GM12801 (cell line): ENCODE results near the gene PRR14L.

Experiments used
- TF ChIP-seq, protein P1 (sequence below): IDR thresholded peaks from one replicate; pipeline ENCODE4 v1.5.1; 2011; ENCODE audit warnings: control low read depth; ENCODE audit not compliant: insufficient read length; ENCODE audit errors: extremely low read depth

PRR14L gene

DNA sequence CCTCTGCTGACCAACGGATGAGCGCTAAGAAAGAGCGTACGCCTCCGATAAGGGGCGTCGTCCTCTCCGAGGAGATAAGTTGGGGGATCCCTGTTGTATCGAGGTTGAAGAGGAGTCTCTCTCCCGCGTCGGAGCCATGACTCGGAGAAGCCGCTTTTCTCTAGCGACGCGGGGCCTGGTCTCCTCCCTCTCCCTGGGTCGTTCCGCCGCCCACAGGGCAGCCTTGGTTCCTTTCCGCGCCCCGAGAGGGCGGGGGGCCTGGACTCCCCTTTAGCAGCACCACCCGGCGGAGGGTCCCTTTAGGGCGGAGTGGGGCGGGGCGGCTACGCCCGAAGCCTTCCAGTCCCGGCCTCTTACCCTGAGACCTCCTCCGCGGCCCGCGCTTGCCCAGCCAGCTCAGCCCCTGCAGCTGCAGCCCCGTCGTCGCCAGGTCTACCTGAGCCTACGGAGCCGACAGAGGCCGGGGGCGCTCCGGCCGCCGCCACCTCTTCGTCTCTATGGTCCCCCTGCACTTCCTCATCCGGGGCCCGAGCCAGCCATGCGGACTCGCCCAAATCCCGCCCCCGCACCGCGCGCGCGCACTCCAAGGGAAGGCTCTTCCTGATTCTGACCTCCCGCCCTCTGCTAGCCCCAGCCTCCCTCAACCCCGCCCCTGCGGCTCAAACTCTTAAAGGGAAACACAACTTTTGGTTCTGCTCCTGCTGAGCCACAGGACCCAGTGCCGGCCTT is at the start of gene PRR14L:
TSS of gene PRR14L (minus strand) at position 497 of the 729 bp plus-strand sequence. CDS start 11,272 bp downstream, outside the sequence.
- TF ChIP-seq, protein P1, sequence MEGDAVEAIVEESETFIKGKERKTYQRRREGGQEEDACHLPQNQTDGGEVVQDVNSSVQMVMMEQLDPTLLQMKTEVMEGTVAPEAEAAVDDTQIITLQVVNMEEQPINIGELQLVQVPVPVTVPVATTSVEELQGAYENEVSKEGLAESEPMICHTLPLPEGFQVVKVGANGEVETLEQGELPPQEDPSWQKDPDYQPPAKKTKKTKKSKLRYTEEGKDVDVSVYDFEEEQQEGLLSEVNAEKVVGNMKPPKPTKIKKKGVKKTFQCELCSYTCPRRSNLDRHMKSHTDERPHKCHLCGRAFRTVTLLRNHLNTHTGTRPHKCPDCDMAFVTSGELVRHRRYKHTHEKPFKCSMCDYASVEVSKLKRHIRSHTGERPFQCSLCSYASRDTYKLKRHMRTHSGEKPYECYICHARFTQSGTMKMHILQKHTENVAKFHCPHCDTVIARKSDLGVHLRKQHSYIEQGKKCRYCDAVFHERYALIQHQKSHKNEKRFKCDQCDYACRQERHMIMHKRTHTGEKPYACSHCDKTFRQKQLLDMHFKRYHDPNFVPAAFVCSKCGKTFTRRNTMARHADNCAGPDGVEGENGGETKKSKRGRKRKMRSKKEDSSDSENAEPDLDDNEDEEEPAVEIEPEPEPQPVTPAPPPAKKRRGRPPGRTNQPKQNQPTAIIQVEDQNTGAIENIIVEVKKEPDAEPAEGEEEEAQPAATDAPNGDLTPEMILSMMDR = no peak

DNA sequence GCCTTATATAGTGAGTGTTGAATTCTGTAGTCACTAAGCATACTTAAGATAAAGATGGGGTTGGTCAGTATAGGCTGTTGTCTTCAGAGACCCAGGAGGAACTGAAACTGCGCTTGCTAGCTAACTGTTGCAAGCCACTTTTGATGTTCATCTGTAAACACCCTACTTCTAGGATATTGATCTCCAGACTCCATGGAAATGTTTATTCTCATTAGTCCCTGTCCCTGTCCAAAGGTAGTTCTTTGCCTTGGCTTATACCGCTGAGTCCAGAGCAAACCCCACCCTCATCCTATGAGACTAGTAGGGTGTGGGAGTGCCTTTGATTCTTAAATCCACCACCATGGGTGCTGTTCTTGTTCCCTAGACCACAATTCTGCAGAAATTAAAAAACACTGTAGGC is 40.3 kb upstream of the PRR14L start:
- TF ChIP-seq, protein P1 = no peak

DNA sequence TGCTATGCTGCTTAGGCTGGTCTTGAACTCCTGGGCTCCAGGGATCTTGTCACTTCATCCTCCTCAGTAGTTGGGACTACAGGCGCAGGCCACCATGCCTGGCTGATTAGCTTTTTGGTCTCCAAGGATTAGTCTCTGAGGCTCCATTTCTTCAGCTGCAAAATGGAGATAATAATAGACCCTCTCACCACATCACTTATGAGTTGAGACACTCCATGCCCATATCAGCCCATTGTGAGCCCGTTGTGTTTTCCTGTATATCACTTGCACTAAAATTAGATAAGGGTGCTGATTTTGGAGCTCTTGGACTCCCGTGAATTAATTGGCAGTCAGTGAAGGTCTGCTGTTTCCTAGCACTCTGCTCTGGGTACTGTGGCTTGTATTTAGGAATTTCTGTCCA is 39.9 kb upstream of the PRR14L start:
- TF ChIP-seq, protein P1 = no peak

GRCh38 chr22:31776231-31776630 is 26.3 kb upstream of the PRR14L start:
- TF ChIP-seq, protein P1 = no peak

DNA sequence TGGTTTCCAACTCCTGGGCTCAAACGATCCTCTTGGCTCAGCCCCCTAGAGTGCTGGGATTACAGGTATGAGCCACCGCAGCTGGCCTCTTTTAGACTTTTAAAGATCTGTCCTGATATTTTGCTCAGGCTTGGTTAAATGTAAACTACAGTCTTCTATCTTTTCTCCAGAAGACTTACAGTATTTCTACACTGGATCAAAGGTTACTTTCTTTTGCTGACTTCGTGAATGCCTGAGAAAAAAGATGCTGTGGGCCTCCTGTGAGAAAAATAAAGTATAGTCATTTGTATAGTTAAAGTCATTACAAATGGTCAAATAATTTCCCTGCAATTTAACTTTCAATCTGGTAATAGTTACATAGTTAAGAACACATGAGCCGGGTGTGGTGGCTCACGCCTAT is 23.5 kb upstream of the PRR14L start:
- TF ChIP-seq, protein P1 = no peak

DNA sequence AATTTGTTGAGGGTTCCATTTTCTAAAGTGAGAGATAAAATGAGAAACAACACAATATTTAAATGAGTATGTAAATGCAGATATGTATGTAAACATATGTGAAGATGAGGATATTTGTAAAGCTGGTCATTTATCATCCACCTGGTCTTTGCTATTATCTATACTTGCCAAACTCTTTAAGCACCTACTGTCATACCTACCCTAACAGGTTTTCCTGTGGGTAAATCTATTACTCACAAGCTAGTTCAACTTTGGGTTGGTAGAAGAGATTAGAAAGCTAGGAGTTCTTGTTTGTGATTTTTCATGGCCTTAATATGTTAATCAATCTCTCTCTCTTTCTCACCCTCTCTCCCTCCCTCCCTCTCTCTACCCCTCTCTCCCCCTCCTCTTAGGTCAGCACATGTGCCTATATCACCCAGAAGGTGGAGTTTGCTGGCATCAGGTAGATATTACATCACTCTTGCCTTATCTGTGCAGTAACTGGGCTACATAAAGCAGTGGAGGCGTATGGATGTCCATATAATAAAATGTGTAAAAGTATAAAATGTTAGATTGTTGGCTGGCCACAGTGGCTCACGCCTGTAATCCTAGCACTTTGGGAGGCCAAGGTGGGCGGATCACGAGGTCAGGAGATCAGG is 18.6 kb upstream of the PRR14L start:
- TF ChIP-seq, protein P1 = no peak

DNA sequence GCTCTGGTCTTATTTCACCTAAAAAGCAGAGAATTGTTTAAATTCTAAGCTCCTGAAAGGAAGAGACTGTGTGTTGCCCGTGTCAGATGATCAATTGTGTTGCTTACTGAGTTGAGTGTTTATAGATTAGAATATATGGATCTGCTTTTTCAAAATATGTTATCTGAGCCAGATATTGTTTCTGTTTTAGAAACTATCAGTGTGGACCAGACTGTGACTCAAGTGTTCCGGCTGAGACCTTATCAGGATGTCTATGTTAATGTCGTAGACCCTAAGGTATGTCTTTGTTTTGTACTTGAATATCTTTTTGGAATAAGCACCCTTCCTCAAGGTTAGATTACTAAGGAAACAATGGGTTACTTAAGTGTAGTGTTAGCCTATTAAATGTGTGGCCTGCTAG is 14.9 kb upstream of the PRR14L start:
- TF ChIP-seq, protein P1 = no peak
